ENCODE data around the gene CD9. TPM values are rescaled to one million over a fixed set of nuclear protein-coding genes. Genes with fewer than 3 reads are reported as not detected.

The CD9 gene
- total RNA-seq, 4 donors from 2014 or later, result 349 to 416 (median 399) TPM

- Histone ChIP-seq H3K36me3 (peaks cover 0 to 14% (median 4%) of the 10 kb centered on the region in 4 donors), H3K27ac (replicated peaks in 1 of 4) (peak overlapping the region; percentile 94 to 100 (median 98)), H3K4me1 (peaks cover 91 to 100% (median 100%) of the 10 kb centered on the region in 4 donors), H3K4me3 (no peak overlapping the region), H3K9me3 (no peaks in the 10 kb centered on the region), H3K27me3 (no peaks in the 10 kb centered on the region)
- no peak for TF ChIP-seq EP300 (IDR thresholded peaks at IDR 0.05)
- TF ChIP-seq CTCF (IDR thresholded peaks at IDR 0.05), result no peak
- TF ChIP-seq POLR2A (IDR thresholded peaks at IDR 0.05; ENCODE audit: low read depth), result no peak
- TF ChIP-seq POLR2AphosphoS5 (IDR thresholded peaks at IDR 0.05), result no peak
- 74% methylated on average over 6 of the region's 6 CpGs for WGBS
- DNase-seq (ENCODE audit: extremely low spot score), result no peak
- intact Hi-C loops (cut with DNase I), result no loop called here
These were observed 18.2 kb downstream of the CD9 start for GRCh38 chr12:6218347-6218925.

- TF ChIP-seq EP300 (IDR thresholded peaks at IDR 0.05), result no peak
- peak; percentile 5 to 21 for TF ChIP-seq POLR2AphosphoS5 (IDR thresholded peaks at IDR 0.05)
- no peak for TF ChIP-seq CTCF (IDR thresholded peaks at IDR 0.05)
- TF ChIP-seq POLR2A (IDR thresholded peaks at IDR 0.05; ENCODE audit: low read depth), result no peak
- peaks cover 0 to 20% (median 4%) of the 10 kb centered on the region in 4 donors for H3K36me3 ChIP-seq
- no peak overlapping the region for H3K4me3 ChIP-seq
- intact Hi-C loops (cut with DNase I), result no loop called here
- H3K9me3 ChIP-seq, result no peaks in the 10 kb centered on the region
- H3K27me3 ChIP-seq, result no peaks in the 10 kb centered on the region
- peaks cover 92 to 100% (median 100%) of the 10 kb centered on the region in 4 donors for H3K4me1 ChIP-seq
- WGBS, result 70% methylated on average over 6 of the region's 6 CpGs
- DNase-seq (ENCODE audit: extremely low spot score), result no peak
- peak overlapping the region; percentile 94 to 100 (median 98) for H3K27ac ChIP-seq (replicated peaks in 1 of 4)
These were observed 19.8 kb downstream of the CD9 start for GRCh38 chr12:6219980-6220379.

GRCh38 chr12:6221146-6221545, 20.9 kb downstream of the CD9 start:
- 83% methylated on average over 7 of the region's 9 CpGs for WGBS
- H3K36me3 ChIP-seq, result peaks cover 0 to 27% (median 8%) of the 10 kb centered on the region in 4 donors
- no peak for TF ChIP-seq EP300 (IDR thresholded peaks at IDR 0.05)
- TF ChIP-seq CTCF (IDR thresholded peaks at IDR 0.05), result no peak
- no peak for TF ChIP-seq POLR2A (IDR thresholded peaks at IDR 0.05; ENCODE audit: low read depth)
- TF ChIP-seq POLR2AphosphoS5 (IDR thresholded peaks at IDR 0.05), result no peak
- intact Hi-C loops (cut with DNase I), result no loop called here
- DNase-seq (ENCODE audit: extremely low spot score), result no peak
- H3K4me1 ChIP-seq, result peaks cover 90 to 100% (median 100%) of the 10 kb centered on the region in 4 donors
- H3K4me3 ChIP-seq, result no peak overlapping the region
- no peaks in the 10 kb centered on the region for H3K27me3 ChIP-seq
- peak overlapping the region; percentile 94 to 100 (median 98) for H3K27ac ChIP-seq (replicated peaks in 1 of 4)
- no peaks in the 10 kb centered on the region for H3K9me3 ChIP-seq

- H3K4me3 ChIP-seq, result no peak overlapping the region
- TF ChIP-seq POLR2AphosphoS5 (IDR thresholded peaks at IDR 0.05), result peak; percentile 23 to 37
- no peak for TF ChIP-seq POLR2A (IDR thresholded peaks at IDR 0.05; ENCODE audit: low read depth)
- no peak for TF ChIP-seq EP300 (IDR thresholded peaks at IDR 0.05)
- no peak for TF ChIP-seq CTCF (IDR thresholded peaks at IDR 0.05)
- H3K9me3 ChIP-seq, result no peaks in the 10 kb centered on the region
- 34% methylated on average over 10 of the region's 12 CpGs for WGBS
- peak overlapping the region; percentile 94 to 100 (median 98) for H3K27ac ChIP-seq (replicated peaks in 1 of 4)
- peaks cover 0 to 31% (median 8%) of the 10 kb centered on the region in 4 donors for H3K36me3 ChIP-seq
- no peak for DNase-seq (ENCODE audit: extremely low spot score)
- peaks cover 91 to 100% (median 100%) of the 10 kb centered on the region in 4 donors for H3K4me1 ChIP-seq
- intact Hi-C loops (cut with DNase I), result no loop called here
- H3K27me3 ChIP-seq, result no peaks in the 10 kb centered on the region
These were observed 22.0 kb downstream of the CD9 start for GRCh38 chr12:6222078-6222654.

All from esophagus muscularis mucosa (tissue), 4 donors.